ENCODE measurements around the gene EML5. TPM values are rescaled to one million over a fixed set of nuclear protein-coding genes. Genes with fewer than 3 reads are reported as not detected.

Gene EML5
- total RNA-seq, 3 donors from 2014 or later (not counting 1 experiment from before 2014, with no cell fraction given): 0.68 to 1.3 (median 1.0) TPM

- Histone ChIP-seq H3K36me3 (ENCODE audit: control insufficient read depth, insufficient read depth, low read length) (peaks cover 74% of the 10 kb centered on the region), H3K9me3 (ENCODE audit: control insufficient read depth, insufficient read depth, low read length) (no peaks in the 10 kb centered on the region), H3K4me3 (ENCODE audit: low read length) (no peak overlapping the region), H3K27me3 (ENCODE audit: control insufficient read depth, insufficient read depth, low read length) (no peaks in the 10 kb centered on the region), H3K27ac (ENCODE audit: low read length) (no peak overlapping the region), H3K4me1 (ENCODE audit: control insufficient read depth, insufficient read depth, low read length) (no peaks in the 10 kb centered on the region)
- H3K4me3 Mint-ChIP-seq: no peak overlapping the region
- no peaks in the 10 kb centered on the region for H3K27me3 Mint-ChIP-seq (ENCODE audit: low read depth in 2 of 2)
- no peaks in the 10 kb centered on the region for H3K9me3 Mint-ChIP-seq
- H3K4me1 Mint-ChIP-seq: peaks cover 10 to 14% of the 10 kb centered on the region in 2 donors
- no peak overlapping the region for H3K27ac Mint-ChIP-seq
- DNase-seq (no peak), ATAC-seq (no peak)
- intact Hi-C loops (cut with micrococcal nuclease): no loop called here
- H3K36me3 Mint-ChIP-seq: peaks cover 38% of the 10 kb centered on the region
- TF ChIP-seq CTCF (IDR thresholded peaks at IDR 0.05): no peak
- WGBS (ENCODE audit: insufficient coverage): 79% methylated on average over 2 of the region's 2 CpGs
Measured at GRCh38 chr14:88605594-88605993, 187.2 kb downstream of the EML5 start.

DNA sequence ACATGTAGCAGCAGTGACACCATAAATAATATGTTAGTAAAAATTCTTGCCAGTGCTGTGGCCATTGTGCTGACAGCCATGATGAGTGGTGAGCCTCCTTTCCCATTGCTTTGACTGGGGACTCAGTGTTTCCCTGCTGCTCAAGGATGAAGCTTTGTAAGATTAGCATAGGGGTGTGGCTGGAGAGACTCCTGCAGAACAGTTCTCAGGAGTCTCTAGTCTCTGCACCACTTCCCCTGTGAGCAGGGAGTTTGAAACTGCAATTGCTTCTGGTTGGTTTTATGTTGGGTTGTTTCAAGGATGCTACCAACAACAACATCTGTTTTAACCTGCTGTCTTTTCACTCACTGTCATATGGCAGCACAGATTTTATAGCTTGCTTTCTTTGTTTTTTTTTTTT lies 188.5 kb downstream of the EML5 start:
- peaks cover 36% of the 10 kb centered on the region for H3K36me3 Mint-ChIP-seq

DNA sequence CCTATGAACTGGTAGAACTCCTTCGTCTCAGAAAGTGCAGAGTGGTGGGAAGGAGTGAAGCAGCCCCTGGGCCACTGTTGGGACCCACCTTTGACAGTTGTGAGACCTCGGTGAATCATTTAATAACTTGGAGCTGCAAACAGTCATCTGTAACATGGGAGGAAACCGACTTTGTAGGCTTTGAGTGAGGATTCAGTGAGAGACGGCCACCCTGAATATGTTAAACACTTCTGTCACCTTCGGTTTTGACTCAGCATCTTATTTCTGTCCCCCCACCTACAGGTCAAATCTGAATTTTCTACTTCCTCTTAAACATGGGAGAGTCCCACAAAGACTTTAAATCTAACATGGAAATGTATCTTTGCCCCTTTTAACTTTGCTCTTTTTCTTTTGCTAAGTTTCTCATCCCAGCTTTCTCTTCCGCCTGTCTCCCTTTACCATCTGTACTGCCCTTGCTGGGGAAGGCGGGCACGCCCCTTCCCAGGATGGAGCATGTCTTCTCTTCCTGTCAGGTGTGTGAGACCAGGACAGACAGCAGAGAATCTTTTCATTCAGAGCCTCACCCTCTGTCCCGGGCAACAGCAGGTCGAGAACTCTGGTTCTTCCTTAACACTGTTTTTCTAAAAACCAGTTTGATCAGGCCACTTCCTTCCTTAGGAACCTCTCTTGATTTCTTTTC lies 192.9 kb downstream of the EML5 start:
- Mint-ChIP-seq H3K27ac (peak overlapping the region in 1 of 2 donors; percentile 5), H3K36me3 (peaks cover 40% of the 10 kb centered on the region), H3K4me1 (peaks cover 9 to 19% of the 10 kb centered on the region in 2 donors), H3K27me3 (ENCODE audit: low read depth in 2 of 2) (no peaks in the 10 kb centered on the region), H3K9me3 (no peaks in the 10 kb centered on the region), H3K4me3 (no peak overlapping the region)
- no peaks in the 10 kb centered on the region for H3K4me1 ChIP-seq (ENCODE audit: control insufficient read depth, insufficient read depth, low read length)
- no peaks in the 10 kb centered on the region for H3K9me3 ChIP-seq (ENCODE audit: control insufficient read depth, insufficient read depth, low read length)
- H3K36me3 ChIP-seq (ENCODE audit: control insufficient read depth, insufficient read depth, low read length): peaks cover 53% of the 10 kb centered on the region
- ATAC-seq (no peak), DNase-seq (no peak)
- WGBS (ENCODE audit: insufficient coverage): 57% methylated on average over 10 of the region's 10 CpGs
- intact Hi-C loops (cut with micrococcal nuclease): no loop called here
- no peaks in the 10 kb centered on the region for H3K27me3 ChIP-seq (ENCODE audit: control insufficient read depth, insufficient read depth, low read length)
- H3K27ac ChIP-seq (ENCODE audit: low read length): no peak overlapping the region
- H3K4me3 ChIP-seq (ENCODE audit: low read length): no peak overlapping the region
- TF ChIP-seq CTCF (IDR thresholded peaks at IDR 0.05): no peak

More for the DNA sequence above, 188.5 kb downstream of the EML5 start:
- Mint-ChIP-seq H3K27ac (no peak overlapping the region), H3K4me1 (peaks cover 19 to 25% of the 10 kb centered on the region in 2 donors), H3K9me3 (no peaks in the 10 kb centered on the region), H3K4me3 (no peak overlapping the region), H3K27me3 (ENCODE audit: low read depth in 2 of 2) (no peaks in the 10 kb centered on the region)
- peaks cover 68% of the 10 kb centered on the region for H3K36me3 ChIP-seq (ENCODE audit: control insufficient read depth, insufficient read depth, low read length)
- intact Hi-C loops (cut with micrococcal nuclease): no loop called here
- ATAC-seq: no peak
- no peaks in the 10 kb centered on the region for H3K27me3 ChIP-seq (ENCODE audit: control insufficient read depth, insufficient read depth, low read length)
- no peak overlapping the region for H3K4me3 ChIP-seq (ENCODE audit: low read length)
- H3K4me1 ChIP-seq (ENCODE audit: control insufficient read depth, insufficient read depth, low read length): no peaks in the 10 kb centered on the region
- H3K9me3 ChIP-seq (ENCODE audit: control insufficient read depth, insufficient read depth, low read length): no peaks in the 10 kb centered on the region
- no peak for DNase-seq
- no peak overlapping the region for H3K27ac ChIP-seq (ENCODE audit: low read length)
- TF ChIP-seq CTCF (IDR thresholded peaks at IDR 0.05): no peak

DNA sequence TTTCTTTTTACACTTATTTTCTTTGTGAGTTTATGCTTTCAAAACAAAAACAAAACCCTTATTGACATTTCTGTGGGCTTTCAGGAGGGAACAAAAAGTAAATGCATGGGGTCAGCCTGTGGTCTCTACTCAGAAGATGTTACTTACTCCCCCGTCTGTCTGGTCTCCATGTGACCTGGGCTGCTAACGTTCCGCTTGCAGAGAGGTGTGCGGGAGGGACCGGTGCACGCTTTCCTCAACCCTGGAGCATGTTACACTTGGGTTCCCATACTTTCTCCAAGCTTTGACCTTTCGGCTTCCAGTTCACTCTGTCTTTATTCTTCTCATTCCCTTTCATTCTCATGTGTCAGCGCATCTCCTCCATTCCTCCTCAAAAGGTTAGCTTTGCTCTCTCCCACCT lies 193.4 kb downstream of the EML5 start:
- intact Hi-C loops (cut with micrococcal nuclease): no loop called here
- peaks cover 57% of the 10 kb centered on the region for H3K36me3 ChIP-seq (ENCODE audit: control insufficient read depth, insufficient read depth, low read length)
- peak overlapping the region in 1 of 2 donors; percentile 5 for H3K27ac Mint-ChIP-seq
- H3K27ac ChIP-seq (ENCODE audit: low read length): no peak overlapping the region
- peaks cover 9 to 19% of the 10 kb centered on the region in 2 donors for H3K4me1 Mint-ChIP-seq
- 88% methylated on average over 8 of the region's 8 CpGs for WGBS (ENCODE audit: insufficient coverage)
- H3K9me3 ChIP-seq (ENCODE audit: control insufficient read depth, insufficient read depth, low read length): no peaks in the 10 kb centered on the region
- no peaks in the 10 kb centered on the region for H3K27me3 Mint-ChIP-seq (ENCODE audit: low read depth in 2 of 2)
- peaks cover 40% of the 10 kb centered on the region for H3K36me3 Mint-ChIP-seq
- H3K4me1 ChIP-seq (ENCODE audit: control insufficient read depth, insufficient read depth, low read length): no peaks in the 10 kb centered on the region
- DNase-seq (no peak), ATAC-seq (no peak)
- no peak for TF ChIP-seq CTCF (IDR thresholded peaks at IDR 0.05)
- H3K4me3 ChIP-seq (ENCODE audit: low read length): no peak overlapping the region
- no peak overlapping the region for H3K4me3 Mint-ChIP-seq
- no peaks in the 10 kb centered on the region for H3K27me3 ChIP-seq (ENCODE audit: control insufficient read depth, insufficient read depth, low read length)
- H3K9me3 Mint-ChIP-seq: no peaks in the 10 kb centered on the region
